Activated B cell treated with CpG ODN at 0.5 μM for 24 hours (primary cell): ENCODE results near the gene NCKAP5. TPM values are rescaled to one million over a fixed set of nuclear protein-coding genes. Genes with fewer than 3 reads are reported as not detected.

ENCODE experiments used
- ATAC-seq: fragments of 200-7000 bp; cut with Tn5 transposase; one replicate; pipeline ENCODE4 v1.10.0; 2021; ENCODE audit warnings: low read depth, mild to moderate bottlenecking, moderate library complexity
- CTCF ChIA-PET: fragments of 350-600 bp; sonication (Branson Sonifier 250); formaldehyde crosslinking; loops from one replicate; lab custom pipeline; 2021; ENCODE audit warnings: antibody characterized with exemption; lab: Charles Lee
- POLR2A ChIA-PET: fragments of 350-600 bp; sonication (Branson Sonifier 250); formaldehyde crosslinking; loops from one replicate; lab custom pipeline; 2021; ENCODE audit warnings: antibody characterized with exemption; lab: Charles Lee
- DNase-seq: peaks from one replicate; pipeline ENCODE4 v3.0.0; 2022
- H3K27ac Mint-ChIP-seq: one replicate; pipeline ENCODE4 v1.8.0; 2020; ENCODE audit warnings: mixed read lengths
- H3K27me3 Mint-ChIP-seq: one replicate; pipeline ENCODE4 v1.8.0; 2021; ENCODE audit warnings: mixed read lengths
- H3K36me3 Mint-ChIP-seq: one replicate; pipeline ENCODE4 v1.8.0; 2021; ENCODE audit warnings: low read depth, mixed read lengths
- H3K4me1 Mint-ChIP-seq: one replicate; pipeline ENCODE4 v1.8.0; 2021; ENCODE audit warnings: mixed read lengths
- H3K4me3 Mint-ChIP-seq: one replicate; pipeline ENCODE4 v1.8.0; 2020; ENCODE audit warnings: mild to moderate bottlenecking, mixed read lengths
- H3K9me3 Mint-ChIP-seq: one replicate; pipeline ENCODE4 v1.8.0; 2020; ENCODE audit warnings: mixed read lengths
- intact Hi-C: fragments of 100-400 bp; cut with micrococcal nuclease; formaldehyde crosslinking; loops from one replicate; pipeline ENCODE4 v1.15.1; 2024
- total RNA-seq: library from RNA; stranded (reverse); gene quantifications from 2 replicates; pipeline ENCODE4 v1.2.3, GENCODE V29; 2022
- TF ChIP-seq, protein P1 (sequence below): fragments of 200-600 bp; IDR thresholded peaks from one replicate; pipeline ENCODE4 v1.8.0; 2022; ENCODE audit warnings: antibody characterized with exemption, mild to moderate bottlenecking

Gene NCKAP5
- total RNA-seq, 1 donor from 2014 or later = not detected

DNA sequence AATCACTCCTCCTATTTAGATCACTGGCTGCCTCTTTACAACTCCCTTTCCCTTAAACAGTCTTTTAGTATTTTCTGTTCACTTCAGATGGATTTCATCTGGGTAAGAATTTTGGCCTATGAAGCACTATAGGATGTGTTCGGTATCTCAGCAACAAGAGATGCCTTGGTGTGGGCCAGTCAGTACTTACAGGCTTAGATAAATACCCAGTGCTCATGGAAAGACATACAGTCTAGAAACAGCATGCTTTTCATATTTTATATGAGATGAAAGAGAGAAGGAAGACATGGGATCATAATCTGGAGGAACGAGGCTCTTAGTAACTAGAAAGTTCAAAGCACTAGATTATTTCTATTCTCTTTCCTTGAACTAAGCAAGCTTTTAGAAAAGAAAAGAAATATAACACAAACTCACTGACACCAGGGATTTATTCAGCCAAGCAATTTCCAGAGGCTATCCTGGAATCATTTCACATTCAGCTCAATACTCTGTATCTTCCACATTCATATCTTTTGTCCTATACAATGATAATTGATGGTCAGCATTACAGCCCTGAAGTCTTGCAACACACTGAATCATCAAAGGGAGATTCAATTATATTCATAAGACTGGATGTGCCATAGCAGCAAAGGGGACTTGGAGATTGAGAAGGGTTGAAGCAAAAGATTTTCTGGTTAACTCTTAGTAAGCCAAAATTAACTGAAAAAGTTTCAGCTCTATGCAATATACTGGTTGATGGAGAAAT is 489.4 kb downstream of the NCKAP5 start:
- CTCF ChIA-PET = no interaction called here
- Mint-ChIP-seq H3K4me1 (no peaks in the 10 kb centered on the region), H3K27ac (no peak overlapping the region)

DNA sequence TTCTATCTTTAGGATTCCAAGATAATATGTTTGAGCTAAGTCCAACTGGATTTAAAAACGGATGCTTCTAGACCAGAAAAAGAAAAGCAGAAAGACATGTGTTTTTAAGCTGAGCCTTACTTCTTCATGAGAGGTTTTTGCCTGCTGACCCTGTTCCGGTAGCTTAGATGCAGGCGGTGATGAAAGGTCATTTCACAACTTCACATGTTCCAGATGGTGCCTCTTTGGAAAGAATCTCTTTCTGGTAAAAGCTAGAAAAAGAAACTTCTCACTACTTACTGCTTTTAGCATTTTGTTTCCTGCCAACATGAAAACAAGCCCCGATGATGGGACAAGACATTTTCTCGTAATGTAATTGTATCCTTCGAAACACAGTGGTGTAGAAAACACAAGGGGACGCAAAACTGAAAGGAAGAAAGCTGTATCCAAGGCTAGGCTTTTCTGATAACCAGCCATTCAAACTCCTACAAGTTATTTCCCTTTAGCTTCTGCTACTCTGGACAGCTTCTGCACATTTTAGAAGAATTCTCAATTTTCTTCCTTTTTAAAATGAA is 490.9 kb downstream of the NCKAP5 start:
- Mint-ChIP-seq H3K9me3 (peaks cover 4% of the 10 kb centered on the region), H3K36me3 (no peaks in the 10 kb centered on the region), H3K4me1 (no peaks in the 10 kb centered on the region), H3K27ac (no peak overlapping the region), H3K27me3 (no peaks in the 10 kb centered on the region), H3K4me3 (no peak overlapping the region)
- ChIA-PET CTCF (no interaction called here), POLR2A (no interaction called here)
- intact Hi-C loops = no loop called here
- DNase-seq = no peak
- ATAC-seq = no peak
- TF ChIP-seq, protein P1, sequence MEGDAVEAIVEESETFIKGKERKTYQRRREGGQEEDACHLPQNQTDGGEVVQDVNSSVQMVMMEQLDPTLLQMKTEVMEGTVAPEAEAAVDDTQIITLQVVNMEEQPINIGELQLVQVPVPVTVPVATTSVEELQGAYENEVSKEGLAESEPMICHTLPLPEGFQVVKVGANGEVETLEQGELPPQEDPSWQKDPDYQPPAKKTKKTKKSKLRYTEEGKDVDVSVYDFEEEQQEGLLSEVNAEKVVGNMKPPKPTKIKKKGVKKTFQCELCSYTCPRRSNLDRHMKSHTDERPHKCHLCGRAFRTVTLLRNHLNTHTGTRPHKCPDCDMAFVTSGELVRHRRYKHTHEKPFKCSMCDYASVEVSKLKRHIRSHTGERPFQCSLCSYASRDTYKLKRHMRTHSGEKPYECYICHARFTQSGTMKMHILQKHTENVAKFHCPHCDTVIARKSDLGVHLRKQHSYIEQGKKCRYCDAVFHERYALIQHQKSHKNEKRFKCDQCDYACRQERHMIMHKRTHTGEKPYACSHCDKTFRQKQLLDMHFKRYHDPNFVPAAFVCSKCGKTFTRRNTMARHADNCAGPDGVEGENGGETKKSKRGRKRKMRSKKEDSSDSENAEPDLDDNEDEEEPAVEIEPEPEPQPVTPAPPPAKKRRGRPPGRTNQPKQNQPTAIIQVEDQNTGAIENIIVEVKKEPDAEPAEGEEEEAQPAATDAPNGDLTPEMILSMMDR = no peak

More for the DNA sequence above, 489.4 kb downstream of the NCKAP5 start:
- DNase-seq = no peak
- TF ChIP-seq, protein P1 = no peak
- no peak overlapping the region for H3K4me3 Mint-ChIP-seq
- intact Hi-C loops = no loop called here
- no peaks in the 10 kb centered on the region for H3K36me3 Mint-ChIP-seq
- POLR2A ChIA-PET = no interaction called here
- H3K9me3 Mint-ChIP-seq = peaks cover 4% of the 10 kb centered on the region
- no peaks in the 10 kb centered on the region for H3K27me3 Mint-ChIP-seq
- ATAC-seq = no peak

DNA sequence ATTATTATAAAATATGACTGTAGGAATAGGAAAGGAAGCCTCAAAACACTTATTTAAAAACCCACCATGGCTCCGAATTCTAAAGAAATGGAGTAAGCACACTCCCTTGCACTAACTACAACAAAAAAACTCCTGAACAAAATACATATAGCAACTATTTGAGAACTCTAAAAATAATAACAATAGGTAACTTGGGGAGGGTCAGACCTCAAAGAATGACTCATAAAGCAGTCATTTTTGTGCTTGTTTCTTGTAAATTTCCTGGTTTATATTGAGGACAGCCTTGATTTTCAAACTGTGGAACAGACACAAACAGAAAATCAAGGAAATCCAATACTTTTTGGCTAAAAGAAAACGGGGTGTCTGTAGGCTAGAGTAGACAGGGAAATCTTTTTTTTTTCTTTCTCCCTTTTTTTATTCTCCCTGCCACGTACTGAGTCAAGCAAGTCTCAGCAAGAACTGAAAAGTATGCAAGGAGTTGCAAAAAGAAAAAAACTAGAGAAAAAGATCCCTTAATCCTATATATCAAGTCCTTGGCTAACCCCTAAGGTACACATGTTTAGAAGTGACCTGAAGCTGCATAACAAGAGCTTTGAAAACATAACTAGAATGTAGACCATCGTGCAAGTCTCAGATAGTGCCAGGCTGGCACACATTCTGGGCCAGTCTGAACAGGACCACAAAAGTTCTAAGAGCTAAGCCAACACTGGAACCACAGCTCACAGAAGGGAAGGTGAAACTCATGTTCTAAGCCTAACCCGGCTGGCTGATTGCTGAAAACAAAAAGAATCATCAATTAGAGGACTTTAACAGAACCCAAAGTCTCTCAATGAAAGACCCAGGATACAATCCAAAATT is 495.2 kb downstream of the NCKAP5 start:
- no peaks in the 10 kb centered on the region for H3K27me3 Mint-ChIP-seq
- H3K27ac Mint-ChIP-seq = no peak overlapping the region
- TF ChIP-seq, protein P1 = no peak
- POLR2A ChIA-PET = no interaction called here
- intact Hi-C loops = no loop called here
- H3K36me3 Mint-ChIP-seq = no peaks in the 10 kb centered on the region
- H3K4me3 Mint-ChIP-seq = no peak overlapping the region
- no peaks in the 10 kb centered on the region for H3K4me1 Mint-ChIP-seq
- no peak for DNase-seq
- CTCF ChIA-PET = no interaction called here
- ATAC-seq = no peak
- H3K9me3 Mint-ChIP-seq = peaks cover 4% of the 10 kb centered on the region

DNA sequence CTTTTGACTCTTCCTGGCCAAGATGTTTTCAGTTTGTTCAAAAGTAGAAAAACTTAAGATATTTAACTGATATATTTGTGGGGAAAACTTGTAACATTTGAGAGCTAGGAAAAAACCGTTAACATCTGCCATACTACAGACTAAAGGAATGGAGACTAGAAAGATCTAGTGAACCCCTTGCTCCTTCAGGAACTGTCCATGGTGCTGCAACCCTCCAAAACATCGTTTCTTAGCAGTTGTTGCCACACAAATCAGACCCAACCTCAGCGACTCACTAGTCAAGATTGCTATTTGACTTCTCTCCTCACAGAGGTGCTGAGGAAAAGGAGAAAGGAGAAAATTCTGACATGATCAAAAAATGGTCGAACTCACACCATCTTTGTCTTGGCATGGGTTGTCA is 504.5 kb downstream of the NCKAP5 start:
- TF ChIP-seq, protein P1 = no peak
- ChIA-PET POLR2A (no interaction called here), CTCF (no interaction called here)
- H3K4me3 Mint-ChIP-seq = no peak overlapping the region
- H3K27me3 Mint-ChIP-seq = no peaks in the 10 kb centered on the region
- intact Hi-C loops = no loop called here
- no peaks in the 10 kb centered on the region for H3K36me3 Mint-ChIP-seq
- ATAC-seq (no peak), DNase-seq (no peak)
- no peak overlapping the region for H3K27ac Mint-ChIP-seq
- H3K4me1 Mint-ChIP-seq = no peaks in the 10 kb centered on the region
- peaks cover 2% of the 10 kb centered on the region for H3K9me3 Mint-ChIP-seq
